GM12865 (cell line): ENCODE measurements around the gene CD44.

ENCODE experiments used
- DNase-seq: peaks from one replicate; pipeline ENCODE4 v3.0.0; 2010; ENCODE audit warnings: low read depth
- H3K4me3 ChIP-seq: 2 replicates; pipeline ENCODE4 v1.5.1; 2011; ENCODE audit warnings: mild to moderate bottlenecking, low read depth, low read length, control low read depth
- TF ChIP-seq, protein P1 (sequence below): IDR thresholded peaks from 2 replicates; pipeline ENCODE4 v1.5.1; 2011; ENCODE audit warnings: low read length, control low read depth, low read depth, inconsistent platforms; ENCODE audit not compliant: insufficient read depth; ENCODE audit errors: missing control alignments

CD44 gene

DNA sequence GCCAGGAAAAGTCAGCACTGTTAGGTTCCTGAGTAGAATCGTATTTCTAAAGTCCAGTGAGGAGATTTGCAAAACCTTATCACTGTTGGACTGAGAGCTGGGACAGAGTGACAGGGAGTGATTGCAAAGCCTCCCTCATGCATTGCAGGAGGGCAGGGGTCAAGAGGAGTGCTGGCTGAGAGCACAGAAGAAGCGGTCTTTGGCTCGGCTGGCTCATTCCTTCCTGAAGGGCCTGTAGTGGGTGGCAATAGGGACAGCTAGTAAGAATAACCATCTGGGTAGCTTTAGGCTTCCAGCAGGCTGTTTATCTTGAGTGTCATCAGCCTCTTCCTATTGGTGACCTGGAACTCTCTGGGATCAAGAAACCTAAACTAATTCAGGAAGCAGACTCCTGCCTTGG, 53.4 kb downstream of the CD44 start:
- H3K4me3 ChIP-seq, result no peak overlapping the region
- DNase-seq, result no peak
- TF ChIP-seq, protein P1, sequence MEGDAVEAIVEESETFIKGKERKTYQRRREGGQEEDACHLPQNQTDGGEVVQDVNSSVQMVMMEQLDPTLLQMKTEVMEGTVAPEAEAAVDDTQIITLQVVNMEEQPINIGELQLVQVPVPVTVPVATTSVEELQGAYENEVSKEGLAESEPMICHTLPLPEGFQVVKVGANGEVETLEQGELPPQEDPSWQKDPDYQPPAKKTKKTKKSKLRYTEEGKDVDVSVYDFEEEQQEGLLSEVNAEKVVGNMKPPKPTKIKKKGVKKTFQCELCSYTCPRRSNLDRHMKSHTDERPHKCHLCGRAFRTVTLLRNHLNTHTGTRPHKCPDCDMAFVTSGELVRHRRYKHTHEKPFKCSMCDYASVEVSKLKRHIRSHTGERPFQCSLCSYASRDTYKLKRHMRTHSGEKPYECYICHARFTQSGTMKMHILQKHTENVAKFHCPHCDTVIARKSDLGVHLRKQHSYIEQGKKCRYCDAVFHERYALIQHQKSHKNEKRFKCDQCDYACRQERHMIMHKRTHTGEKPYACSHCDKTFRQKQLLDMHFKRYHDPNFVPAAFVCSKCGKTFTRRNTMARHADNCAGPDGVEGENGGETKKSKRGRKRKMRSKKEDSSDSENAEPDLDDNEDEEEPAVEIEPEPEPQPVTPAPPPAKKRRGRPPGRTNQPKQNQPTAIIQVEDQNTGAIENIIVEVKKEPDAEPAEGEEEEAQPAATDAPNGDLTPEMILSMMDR, result no peak

DNA sequence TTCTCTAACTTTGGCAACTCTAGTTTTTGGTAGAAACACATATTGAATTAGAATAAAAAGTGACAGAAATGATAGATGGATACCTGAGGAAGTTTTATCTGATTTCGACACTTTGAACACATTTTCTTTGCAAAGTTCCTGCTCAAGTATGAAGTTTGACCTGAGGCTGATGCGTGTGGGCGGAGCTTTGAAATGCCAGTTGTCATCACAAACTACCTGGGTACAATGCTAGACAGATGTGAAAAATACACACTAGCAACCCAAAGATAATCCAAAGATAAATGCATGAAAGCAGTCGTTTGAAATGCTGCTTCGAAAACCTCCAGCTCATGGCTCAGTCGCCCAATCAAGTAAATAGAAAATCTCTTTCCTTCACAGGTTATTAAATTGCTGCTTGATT, 54.8 kb downstream of the CD44 start:
- TF ChIP-seq, protein P1, result no peak
- no peak for DNase-seq
- H3K4me3 ChIP-seq, result no peak overlapping the region

DNA sequence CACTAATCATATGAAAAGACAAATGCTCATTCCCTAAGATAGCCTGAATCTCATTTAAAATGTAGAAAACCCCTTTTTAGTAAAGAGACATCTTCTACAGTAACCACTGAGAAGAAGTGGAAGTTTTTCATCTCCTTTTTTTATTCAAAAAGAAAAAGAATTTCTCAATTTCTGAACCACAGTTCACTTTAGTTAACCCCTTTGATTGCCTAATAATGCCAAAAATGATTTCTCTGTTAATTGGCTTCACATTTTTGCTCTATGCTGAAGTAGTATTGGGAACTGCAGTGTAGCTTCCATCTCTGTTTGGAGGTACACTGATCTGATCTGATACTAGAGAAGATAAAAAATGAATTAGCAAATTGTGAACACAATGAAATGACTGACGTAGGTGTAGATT, 58.3 kb downstream of the CD44 start:
- TF ChIP-seq, protein P1, result no peak
- DNase-seq, result no peak
- H3K4me3 ChIP-seq, result no peak overlapping the region

DNA sequence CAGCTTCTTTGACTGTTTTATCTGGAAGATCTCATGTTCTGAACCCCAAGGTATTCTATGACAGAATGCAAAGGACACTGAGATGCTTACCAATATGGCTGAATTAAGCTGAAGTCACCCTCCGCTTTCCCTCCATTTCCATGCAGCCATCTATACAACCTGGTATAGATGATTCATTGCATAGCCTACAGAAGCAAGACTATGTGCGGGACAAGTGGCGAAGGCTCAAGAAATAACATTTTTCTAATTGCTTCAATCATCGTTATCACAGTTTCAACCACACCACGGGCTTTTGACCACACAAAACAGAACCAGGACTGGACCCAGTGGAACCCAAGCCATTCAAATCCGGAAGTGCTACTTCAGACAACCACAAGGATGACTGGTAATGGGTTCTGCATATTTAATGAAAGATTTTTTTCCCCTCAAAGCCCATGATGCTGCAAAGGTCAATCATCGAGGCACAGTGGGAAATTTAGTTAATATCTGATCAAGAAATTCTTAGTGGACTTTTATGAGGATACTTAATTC, 61.9 kb downstream of the CD44 start:
- no peak for DNase-seq
- no peak overlapping the region for H3K4me3 ChIP-seq
- TF ChIP-seq, protein P1, result no peak

GRCh38 chr11:35204614-35205013, 65.6 kb downstream of the CD44 start:
- TF ChIP-seq, protein P1, result no peak
- DNase-seq, result no peak
- H3K4me3 ChIP-seq, result no peak overlapping the region

DNA sequence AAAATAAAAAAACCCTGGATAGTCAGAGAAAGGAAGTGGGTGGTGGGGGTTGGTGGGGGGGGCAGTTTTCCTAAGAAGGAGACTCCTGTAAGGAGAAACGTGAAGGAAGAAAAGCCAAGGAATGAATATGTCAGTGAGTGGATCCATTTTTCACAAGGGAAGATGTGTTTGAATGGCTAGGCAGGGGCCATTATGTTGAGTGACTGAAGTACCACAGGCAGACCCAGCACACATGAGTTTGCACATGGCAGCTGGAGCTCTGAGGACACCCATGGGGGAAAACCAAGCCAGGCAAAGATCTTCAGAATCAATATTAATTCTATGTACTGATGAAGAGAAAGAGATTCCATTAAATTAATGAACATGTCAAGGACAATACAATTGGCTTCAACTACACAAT, 67.6 kb downstream of the CD44 start:
- no peak for DNase-seq
- no peak overlapping the region for H3K4me3 ChIP-seq
- TF ChIP-seq, protein P1, result no peak
